ENCODE results near the gene DIS3L. TPM values are rescaled to one million over a fixed set of nuclear protein-coding genes. Genes with fewer than 3 reads are reported as not detected.
"Not testable (repeated sequence)": the region's sequence is repeated elsewhere in the genome, so short reads cannot be mapped to it uniquely, and the experiment has no call there.

DIS3L gene
- total and polyA plus RNA-seq, 2 experiments from 2014 or later, result 27.2 to 39.6 TPM

GRCh38 chr15:66254951-66255676 is 38.3 kb upstream of the DIS3L start:
- Histone ChIP-seq H3K4me1 (ENCODE audit: low read depth) (no peaks in the 10 kb centered on the region), H3K27me3 (peaks cover 91% of the 10 kb centered on the region), H3K9me3 (ENCODE audit: low read depth) (no peaks in the 10 kb centered on the region), H3K4me3 (no peak overlapping the region), H3K36me3 (no peaks in the 10 kb centered on the region), H3K27ac (no peak overlapping the region)
- no peak for DNase-seq (ENCODE audit: low read depth in 1 of 2, low spot score in 1 of 2)
- no peak for TF ChIP-seq CTCF (IDR thresholded peaks at IDR 0.05; ENCODE audit: low read depth, low read length)

- no peaks in the 10 kb centered on the region for H3K36me3 ChIP-seq
- DNase-seq (ENCODE audit: low read depth in 1 of 2, low spot score in 1 of 2), result no peak
- H3K27me3 ChIP-seq, result peaks cover 77% of the 10 kb centered on the region
- H3K9me3 ChIP-seq (ENCODE audit: low read depth), result no peaks in the 10 kb centered on the region
- no peak overlapping the region for H3K27ac ChIP-seq
- TF ChIP-seq CTCF (IDR thresholded peaks at IDR 0.05; ENCODE audit: low read depth, low read length), result no peak
- H3K4me3 ChIP-seq, result no peak overlapping the region
- no peaks in the 10 kb centered on the region for H3K4me1 ChIP-seq (ENCODE audit: low read depth)
Measured at GRCh38 chr15:66256692-66257091, 36.7 kb upstream of the DIS3L start.

GRCh38 chr15:66261056-66261455 is 32.3 kb upstream of the DIS3L start:
- H3K27me3 ChIP-seq, result peaks cover 34% of the 10 kb centered on the region
- no peaks in the 10 kb centered on the region for H3K36me3 ChIP-seq
- no peaks in the 10 kb centered on the region for H3K4me1 ChIP-seq (ENCODE audit: low read depth)
- no peak overlapping the region for H3K27ac ChIP-seq
- DNase-seq (ENCODE audit: low read depth in 1 of 2, low spot score in 1 of 2), result peak in 1 of 2 donors; percentile 57
- no peak for TF ChIP-seq CTCF (IDR thresholded peaks at IDR 0.05; ENCODE audit: low read depth, low read length)
- H3K4me3 ChIP-seq, result no peak overlapping the region
- H3K9me3 ChIP-seq (ENCODE audit: low read depth), result no peaks in the 10 kb centered on the region

GRCh38 chr15:66262837-66263236 is 30.5 kb upstream of the DIS3L start:
- H3K9me3 ChIP-seq (ENCODE audit: low read depth); H3K27ac ChIP-seq; H3K4me1 ChIP-seq (ENCODE audit: low read depth); H3K4me3 ChIP-seq; H3K36me3 ChIP-seq; DNase-seq (ENCODE audit: low read depth in 1 of 2, low spot score in 1 of 2): not testable (repeated sequence)
- peaks cover 16% of the 10 kb centered on the region for H3K27me3 ChIP-seq

- TF ChIP-seq CTCF (IDR thresholded peaks at IDR 0.05; ENCODE audit: low read depth, low read length), result no peak
- H3K4me1 ChIP-seq (ENCODE audit: low read depth), result peaks cover 8% of the 10 kb centered on the region
- H3K27ac ChIP-seq, result no peak overlapping the region
- H3K9me3 ChIP-seq (ENCODE audit: low read depth), result no peaks in the 10 kb centered on the region
- H3K36me3 ChIP-seq, result no peaks in the 10 kb centered on the region
- no peak overlapping the region for H3K4me3 ChIP-seq
- H3K27me3 ChIP-seq, result peaks cover 2% of the 10 kb centered on the region
- no peak for DNase-seq (ENCODE audit: low read depth in 1 of 2, low spot score in 1 of 2)
Measured at GRCh38 chr15:66264859-66265513, 28.4 kb upstream of the DIS3L start.

All from cardiac muscle cell (in vitro differentiated cells and primary cell).